Choroid plexus epithelial cell (primary cell): ENCODE measurements around the gene TMEM121B.

ENCODE experiments used
- DNase-seq: peaks from one replicate; pipeline ENCODE4 v3.0.0-alpha.2; 2010; ENCODE audit warnings: low read depth
- H3K4me3 ChIP-seq: 2 replicates; pipeline ENCODE4 v1.5.1; 2011; ENCODE audit warnings: low read depth, mild to moderate bottlenecking, control low read depth, low read length, moderate library complexity
- CTCF ChIP-seq: conservative IDR thresholded peaks from 2 replicates; pipeline ENCODE4 v1.5.1; 2011; ENCODE audit warnings: low read depth, mild to moderate bottlenecking, control low read depth, inconsistent platforms, low read length, moderate library complexity

The TMEM121B gene

GRCh38 chr22:17117400-17117799 is 3.8 kb downstream of the TMEM121B start:
- no peak for DNase-seq
- H3K4me3 ChIP-seq: no peak overlapping the region
- no peak for TF ChIP-seq CTCF

- no peak overlapping the region for H3K4me3 ChIP-seq
- DNase-seq: no peak
- TF ChIP-seq CTCF: no peak
Observed at GRCh38 chr22:17116572-17117330, 4.4 kb downstream of the TMEM121B start.

GRCh38 chr22:17115945-17116565 is 5.1 kb downstream of the TMEM121B start:
- no peak for TF ChIP-seq CTCF
- no peak for DNase-seq
- no peak overlapping the region for H3K4me3 ChIP-seq

GRCh38 chr22:17115236-17115635 is 5.9 kb downstream of the TMEM121B start:
- H3K4me3 ChIP-seq: no peak overlapping the region
- no peak for TF ChIP-seq CTCF
- peak; percentile 5 for DNase-seq

GRCh38 chr22:17114898-17115235 is 6.3 kb downstream of the TMEM121B start:
- no peak overlapping the region for H3K4me3 ChIP-seq
- TF ChIP-seq CTCF: no peak
- no peak for DNase-seq

GRCh38 chr22:17114173-17114897 is 6.8 kb downstream of the TMEM121B start:
- DNase-seq: no peak
- H3K4me3 ChIP-seq: no peak overlapping the region
- TF ChIP-seq CTCF: no peak
